HG03378 (cell line): ENCODE results near the gene NLGN3.

Source experiments
- ATAC-seq: cut with Tn5 transposase; IDR thresholded peaks from one replicate; pipeline ENCODE4 v1.9.1; 2021; ENCODE audit warnings: mild to moderate bottlenecking, moderate library complexity; ENCODE audit not compliant: unreplicated experiment

Gene NLGN3

DNA sequence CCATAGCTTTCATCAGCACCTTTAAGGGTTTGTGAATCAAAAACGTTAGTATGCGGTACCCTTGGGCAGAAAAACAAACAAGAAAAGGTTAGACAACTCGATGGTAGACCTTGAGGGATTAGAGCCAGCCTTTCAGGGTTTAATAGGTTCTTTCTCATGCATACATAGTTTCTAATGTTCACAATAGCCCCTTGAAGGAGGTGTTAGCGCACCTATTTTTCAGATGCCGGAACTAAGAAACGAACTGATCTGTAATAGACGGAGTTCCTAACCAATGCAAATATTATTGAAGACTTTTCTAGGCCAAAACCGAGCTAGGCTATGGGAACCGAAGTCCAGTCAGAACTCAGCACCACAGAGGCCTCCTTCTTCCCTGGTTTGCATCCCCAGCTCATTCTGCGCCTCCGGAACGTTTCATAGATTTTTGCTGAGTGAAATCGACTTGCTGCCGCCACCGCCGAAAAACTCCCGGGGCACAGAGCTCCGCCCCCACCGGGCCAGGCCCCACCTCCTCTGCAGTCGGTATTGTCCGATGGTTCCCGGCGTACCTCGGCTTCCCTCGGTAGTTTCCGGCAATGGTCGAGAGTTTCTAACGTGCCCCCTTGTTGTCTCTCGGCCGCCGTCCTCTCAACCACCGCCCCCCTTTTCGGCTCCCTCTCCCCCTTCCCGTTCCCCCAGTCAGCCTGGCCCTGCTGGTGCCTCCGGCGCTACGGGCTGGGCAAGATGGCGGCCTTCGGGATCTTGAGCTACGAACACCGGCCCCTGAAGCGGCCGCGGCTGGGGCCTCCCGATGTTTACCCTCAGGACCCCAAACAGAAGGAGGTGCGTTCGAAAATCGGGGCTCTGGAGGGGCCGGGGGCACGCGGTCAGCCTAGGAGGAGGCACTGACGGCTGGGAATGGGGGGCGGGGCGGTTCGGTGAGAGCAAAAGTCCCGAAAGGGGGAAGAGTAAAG is 26.3 kb upstream of the NLGN3 start, which contains the start of gene MED12:
Gene MED12, plus strand, starts transcription at position 565 of the 953 bp plus-strand sequence. Its CDS starts 159 bp downstream, at position 724.
- ATAC-seq, result peak; percentile 74

DNA sequence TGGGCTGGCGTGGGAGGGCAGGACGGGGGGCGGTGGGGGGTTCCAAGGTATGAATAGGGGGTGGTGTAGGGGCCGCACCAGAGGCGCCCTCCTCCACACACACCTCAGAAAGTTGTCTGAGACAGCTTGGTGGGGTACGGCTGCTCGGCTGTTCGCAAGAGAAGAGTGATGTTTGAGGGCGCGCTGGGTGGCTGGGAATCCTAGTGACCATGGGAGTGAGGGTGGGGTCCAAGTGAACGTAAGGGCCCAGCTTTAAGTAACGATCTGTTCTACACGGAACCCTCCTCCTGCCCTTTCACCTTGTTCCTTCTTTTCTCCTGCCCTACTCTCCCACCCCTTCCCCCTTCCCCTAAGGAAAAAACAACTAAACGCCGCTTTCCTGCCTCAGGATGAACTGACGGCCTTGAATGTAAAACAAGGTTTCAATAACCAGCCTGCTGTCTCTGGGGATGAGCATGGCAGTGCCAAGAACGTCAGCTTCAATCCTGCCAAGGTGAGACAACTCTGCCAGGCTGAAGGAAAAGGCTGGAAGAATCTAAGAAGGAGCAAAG is 25.6 kb upstream of the NLGN3 start:
- no peak for ATAC-seq

DNA sequence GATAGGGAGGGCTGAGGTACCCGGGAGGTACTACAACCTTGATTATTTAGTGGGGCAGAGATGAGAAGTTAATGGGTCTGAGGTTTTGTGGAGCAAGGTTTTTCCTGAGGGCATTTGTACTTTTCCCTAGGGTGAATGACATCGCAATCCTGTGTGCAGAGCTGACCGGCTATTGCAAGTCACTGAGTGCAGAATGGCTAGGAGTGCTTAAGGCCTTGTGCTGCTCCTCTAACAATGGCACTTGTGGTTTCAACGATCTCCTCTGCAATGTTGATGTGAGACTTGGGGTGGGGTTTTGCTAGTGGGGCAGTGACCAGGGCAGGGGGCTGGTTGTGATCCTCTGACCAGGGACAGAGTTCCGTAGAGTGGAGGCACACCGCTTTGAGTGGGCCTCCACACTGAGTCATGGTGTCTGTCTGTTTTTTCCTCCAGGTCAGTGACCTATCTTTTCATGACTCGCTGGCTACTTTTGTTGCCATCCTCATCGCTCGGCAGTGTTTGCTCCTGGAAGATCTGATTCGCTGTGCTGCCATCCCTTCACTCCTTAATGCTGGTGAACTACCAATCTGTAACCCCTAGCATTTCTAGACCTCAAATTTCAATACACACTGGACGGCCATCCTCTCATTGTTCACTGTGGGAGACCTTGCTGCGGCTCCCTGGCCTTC is 16.3 kb upstream of the NLGN3 start:
- no peak for ATAC-seq

DNA sequence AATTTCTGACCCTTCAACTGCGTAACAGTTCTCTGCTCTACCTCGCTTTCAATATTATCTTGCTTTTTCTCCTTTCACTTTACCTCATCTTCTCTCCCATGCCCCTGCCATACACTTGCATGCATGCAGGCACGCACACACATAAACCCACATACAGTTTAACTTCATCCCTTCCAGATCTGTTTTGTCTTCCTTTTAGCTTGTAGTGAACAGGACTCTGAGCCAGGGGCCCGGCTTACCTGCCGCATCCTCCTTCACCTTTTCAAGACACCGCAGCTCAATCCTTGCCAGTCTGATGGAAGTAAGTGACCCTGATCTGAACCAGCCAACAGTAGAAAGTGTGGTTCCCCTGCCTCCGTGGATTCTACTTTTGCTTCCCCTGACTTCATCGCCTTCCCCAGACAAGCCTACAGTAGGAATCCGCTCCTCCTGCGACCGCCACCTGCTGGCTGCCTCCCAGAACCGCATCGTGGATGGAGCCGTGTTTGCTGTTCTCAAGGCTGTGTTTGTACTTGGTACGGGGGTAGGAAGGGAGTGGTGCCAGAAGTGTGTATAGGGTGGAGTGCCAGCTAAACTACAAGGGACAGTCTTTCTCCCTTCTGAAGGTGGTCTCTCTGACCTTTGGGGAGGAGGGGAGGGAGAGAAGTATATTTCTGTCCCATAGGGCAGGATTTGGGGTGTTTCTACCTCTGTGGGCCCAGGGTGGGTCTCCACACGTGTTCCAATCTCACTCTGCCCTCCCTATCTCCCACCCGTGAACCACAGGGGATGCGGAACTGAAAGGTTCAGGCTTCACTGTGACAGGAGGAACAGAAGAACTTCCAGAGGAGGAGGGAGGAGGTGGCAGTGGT is 15.5 kb upstream of the NLGN3 start:
- ATAC-seq, result no peak

DNA sequence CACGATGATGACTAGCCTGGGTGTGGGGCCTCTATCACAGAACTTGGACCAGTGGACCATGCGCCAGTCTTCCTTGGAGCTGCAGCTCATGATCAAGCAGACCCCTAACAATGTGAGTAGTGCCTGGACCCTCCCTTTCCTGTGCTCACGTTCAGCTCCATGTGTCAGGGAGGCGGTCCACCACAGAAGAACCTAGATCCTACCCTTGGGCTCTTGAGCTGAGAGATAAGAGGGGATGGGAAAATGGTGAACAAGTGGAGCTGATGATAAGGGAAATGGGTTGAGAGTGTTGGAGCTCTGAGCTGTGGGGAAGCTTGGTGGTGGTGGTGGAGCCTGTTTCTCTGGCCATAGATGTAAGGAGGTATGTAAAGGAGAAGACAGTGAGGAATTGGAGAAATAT is 13.1 kb upstream of the NLGN3 start:
- ATAC-seq, result no peak

DNA sequence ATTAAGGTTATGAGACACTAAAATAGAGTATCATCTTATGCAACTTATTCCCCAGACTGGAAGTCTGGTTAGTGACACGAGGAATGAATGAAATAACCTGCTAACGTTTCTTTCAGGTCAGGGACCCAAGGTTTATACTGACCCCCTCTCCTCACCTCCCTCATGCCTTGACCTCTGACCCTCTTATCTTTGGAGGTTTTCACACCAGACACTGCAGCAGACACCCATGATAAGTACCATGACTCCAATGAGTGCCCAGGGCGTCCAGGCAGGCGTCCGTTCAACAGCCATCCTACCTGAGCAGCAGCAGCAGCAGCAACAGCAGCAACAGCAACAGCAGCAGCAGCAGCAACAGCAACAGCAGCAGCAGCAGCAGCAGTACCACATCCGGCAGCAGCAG is 4.2 kb upstream of the NLGN3 start:
- no peak for ATAC-seq

DNA sequence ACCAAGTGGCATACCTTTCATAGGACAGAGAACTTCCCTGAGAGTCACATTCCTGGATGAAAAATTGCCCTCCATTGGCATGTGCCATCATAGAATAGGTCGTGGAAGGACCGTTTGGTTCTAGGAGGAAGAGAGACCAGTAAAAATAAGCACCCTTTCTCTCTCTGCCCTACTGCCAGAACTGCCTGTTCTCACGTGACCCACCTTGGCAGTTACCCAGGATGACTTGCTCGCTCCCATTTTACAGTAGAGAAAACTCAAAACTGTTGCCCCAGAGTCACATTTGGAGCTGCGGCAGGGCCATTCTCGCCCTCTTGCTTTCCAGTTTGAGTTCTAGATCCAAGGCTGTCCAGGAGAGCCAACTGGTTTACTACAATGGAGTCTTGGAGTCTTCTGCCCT is 1.1 kb upstream of the NLGN3 start:
- no peak for ATAC-seq

DNA sequence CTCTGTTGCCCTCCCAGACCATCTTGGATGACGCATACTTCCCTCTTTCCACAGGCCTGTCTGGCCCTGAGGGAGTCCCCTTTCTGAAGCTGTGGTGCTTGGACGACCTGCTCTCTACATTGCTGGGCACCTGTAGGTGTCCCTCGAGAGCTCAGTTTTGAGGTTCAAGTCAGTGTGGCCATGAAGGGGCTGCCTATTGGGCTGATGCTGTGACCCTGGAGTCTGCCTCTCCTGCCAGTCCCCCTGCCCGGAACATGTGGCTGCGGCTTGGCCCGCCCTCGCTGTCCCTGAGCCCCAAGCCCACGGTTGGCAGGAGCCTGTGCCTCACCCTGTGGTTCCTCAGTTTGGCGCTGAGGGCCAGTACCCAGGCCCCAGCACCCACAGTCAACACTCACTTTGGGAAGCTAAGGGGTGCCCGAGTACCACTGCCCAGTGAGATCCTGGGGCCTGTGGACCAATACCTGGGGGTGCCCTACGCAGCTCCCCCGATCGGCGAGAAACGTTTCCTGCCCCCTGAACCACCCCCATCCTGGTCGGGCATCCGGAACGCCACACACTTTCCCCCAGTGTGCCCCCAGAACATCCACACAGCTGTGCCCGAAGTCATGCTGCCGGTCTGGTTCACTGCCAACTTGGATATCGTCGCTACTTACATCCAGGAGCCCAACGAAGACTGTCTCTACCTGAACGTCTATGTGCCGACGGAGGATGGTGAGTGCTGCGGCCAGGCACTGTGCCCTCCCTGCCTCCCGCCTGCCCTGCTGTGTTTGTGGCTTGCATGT is 3.0 kb downstream of the NLGN3 start:
- no peak for ATAC-seq

DNA sequence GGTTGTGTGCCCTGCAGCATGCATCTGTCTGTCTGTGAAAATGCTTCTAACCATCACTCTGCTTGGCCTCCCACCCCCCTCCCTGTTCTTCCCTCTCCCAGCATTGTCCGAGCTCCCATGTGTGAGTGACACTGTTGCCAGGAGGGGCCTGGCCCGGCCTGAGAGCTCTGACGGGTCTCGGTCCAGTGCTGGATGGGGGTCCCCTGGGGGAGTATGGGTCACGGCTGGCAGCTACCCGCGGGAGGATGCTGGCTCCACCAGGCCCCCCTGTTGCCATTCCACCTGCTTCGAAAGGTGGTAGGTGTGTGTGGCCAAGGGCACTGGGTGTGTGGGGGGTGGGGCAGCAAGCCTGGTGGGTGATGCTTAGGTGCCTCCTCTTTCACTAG is 3.6 kb downstream of the NLGN3 start:
- no peak for ATAC-seq

DNA sequence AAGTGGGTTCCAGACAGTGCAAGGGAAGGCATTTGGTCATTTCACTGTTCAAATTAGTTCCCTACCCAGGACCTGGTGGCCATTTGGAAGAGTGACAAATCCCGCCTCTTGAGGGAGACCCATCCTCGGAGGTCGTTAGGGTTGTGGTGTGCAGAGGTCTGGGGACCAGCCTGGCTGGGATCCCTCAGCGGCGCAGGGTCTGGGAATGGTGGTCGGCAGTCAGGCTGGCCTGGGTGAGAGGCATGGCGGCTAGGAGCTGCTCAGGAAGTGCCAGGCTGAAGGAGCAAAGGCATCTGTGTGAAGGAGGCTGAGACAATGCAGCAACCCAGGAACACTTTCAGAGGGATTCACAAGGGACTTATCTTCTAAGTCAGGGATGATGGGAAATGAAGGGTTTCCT is 6.7 kb downstream of the NLGN3 start:
- no peak for ATAC-seq

DNA sequence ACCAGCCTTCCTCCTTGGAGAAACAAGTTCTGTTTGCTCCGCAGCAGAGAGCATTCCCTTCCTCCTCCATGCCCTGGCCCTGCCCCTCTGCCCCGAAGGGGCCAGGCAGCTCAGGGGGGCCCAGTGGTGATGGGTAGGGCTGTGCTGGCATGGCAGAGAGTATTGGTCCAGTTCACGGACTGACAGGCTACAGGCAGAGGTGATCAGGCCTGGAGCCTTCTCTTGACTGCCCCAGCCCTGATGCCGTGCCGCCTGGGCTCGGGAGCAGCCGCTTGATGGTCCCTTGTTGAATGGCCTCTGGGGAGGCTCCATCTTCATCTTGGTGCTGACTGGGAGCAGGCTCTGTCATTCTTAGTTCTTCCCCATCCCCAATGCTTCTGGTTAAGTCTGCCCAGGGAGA is 9.6 kb downstream of the NLGN3 start:
- no peak for ATAC-seq

DNA sequence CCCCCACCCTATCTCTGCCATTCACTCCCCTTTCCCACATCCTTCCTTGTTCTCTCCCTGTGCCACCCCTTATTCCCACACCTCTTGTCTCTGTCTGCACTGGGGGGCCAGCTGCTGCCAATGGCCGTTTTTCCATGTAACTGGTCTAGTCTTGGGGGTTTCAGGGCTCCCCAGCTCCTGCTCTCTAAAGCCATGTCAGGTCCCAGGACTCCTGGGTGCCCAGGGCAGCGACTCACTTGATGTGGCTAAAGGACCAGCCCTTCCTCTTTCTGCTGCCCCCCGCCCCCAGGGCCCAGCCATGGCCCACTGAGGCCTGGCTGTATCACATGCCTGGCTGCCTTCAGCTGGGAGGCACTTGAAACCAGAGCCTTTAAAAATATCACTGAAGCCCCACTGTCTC is 10.0 kb downstream of the NLGN3 start:
- no peak for ATAC-seq

DNA sequence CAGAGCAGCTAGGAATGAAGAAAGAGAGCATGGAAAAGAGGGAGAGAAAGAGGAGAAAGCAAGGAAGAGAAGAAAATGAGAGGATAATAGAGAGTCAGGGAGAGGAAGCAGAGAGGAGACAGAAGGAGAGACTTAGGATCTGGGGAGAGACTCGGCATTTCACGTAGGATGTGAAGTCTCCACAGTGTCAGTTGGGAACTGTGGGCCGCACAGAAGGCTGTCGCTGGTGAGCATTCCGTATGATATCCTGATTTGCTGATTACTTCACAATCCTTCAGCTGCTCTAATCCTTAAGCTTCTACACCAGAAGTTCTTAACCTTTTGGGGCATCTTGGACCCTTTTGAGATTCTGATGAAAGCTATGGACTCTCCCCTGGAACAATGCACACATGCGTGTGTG is 14.0 kb downstream of the NLGN3 start:
- no peak for ATAC-seq

DNA sequence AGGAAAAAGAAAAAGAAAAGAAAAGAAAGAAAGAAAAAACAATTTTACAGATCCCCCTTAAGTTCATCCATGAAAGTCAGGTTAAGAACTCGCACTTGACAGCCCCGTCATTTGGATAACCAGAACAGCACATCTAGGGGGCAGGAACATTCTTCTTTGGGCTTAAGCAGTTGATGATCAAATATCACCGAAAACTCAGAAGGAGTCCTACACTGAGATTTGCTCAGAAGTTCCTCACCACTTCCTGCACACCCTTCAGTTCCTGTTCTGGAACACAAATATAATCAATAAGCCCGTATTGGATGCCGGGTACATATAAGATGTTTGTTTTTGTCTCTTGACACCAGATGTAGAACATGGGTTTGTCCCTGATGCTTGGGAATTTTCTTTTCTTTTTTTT is 14.7 kb downstream of the NLGN3 start:
- ATAC-seq, result no peak

DNA sequence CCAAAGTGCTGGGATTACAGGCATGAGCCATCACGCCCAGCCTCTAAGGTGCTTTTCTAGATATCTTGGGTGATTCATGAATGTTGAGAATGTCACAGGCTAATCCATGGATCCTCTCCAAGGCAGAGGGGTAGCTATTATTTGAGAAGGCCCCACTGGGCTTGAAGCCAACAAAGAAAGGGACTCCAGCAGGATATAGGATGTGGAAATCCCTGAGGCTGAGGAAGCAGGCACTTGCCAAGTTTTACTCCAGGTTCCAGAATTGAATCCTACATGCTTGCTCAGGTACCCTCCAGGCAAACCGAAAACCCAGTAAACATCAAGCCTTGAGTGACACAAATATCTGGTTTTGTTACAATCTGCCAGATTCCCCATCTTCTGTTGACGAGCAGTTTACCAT is 15.8 kb downstream of the NLGN3 start:
- no peak for ATAC-seq

DNA sequence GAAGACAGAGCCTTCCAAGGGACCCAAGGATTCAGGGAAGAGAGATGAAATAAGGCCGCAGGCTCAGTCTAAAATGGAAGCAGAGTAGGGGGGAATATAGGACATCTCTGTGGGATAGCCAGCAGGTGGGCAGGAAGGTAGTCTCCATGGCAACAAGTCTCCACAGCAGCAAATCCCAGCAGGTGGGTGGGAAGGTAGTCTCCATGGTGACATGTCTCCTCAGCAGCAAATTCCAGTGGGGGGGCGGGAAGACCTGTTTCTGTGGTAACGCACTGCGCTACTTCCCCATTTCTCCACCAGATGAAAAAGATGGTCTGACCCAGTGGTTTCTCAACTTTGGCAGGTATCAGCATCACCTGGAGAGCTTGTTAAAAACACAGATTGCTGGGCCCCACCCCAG is 18.3 kb downstream of the NLGN3 start:
- ATAC-seq, result no peak

DNA sequence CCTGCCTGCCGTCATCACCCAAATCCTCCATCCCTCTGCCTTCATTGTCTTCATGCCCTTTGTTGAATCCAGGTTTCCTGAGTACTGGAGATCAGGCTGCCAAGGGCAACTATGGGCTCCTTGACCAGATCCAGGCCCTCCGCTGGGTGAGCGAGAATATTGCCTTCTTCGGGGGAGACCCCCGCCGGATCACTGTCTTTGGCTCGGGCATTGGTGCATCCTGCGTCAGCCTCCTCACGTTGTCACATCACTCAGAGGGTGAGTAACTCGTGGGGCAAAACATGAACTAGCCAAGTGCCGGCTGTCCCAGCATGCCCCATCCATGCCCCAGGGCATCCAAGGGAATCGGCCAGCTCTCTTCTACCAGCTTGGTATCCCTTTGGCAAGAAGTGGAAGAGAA is 19.4 kb downstream of the NLGN3 start:
- ATAC-seq, result no peak

DNA sequence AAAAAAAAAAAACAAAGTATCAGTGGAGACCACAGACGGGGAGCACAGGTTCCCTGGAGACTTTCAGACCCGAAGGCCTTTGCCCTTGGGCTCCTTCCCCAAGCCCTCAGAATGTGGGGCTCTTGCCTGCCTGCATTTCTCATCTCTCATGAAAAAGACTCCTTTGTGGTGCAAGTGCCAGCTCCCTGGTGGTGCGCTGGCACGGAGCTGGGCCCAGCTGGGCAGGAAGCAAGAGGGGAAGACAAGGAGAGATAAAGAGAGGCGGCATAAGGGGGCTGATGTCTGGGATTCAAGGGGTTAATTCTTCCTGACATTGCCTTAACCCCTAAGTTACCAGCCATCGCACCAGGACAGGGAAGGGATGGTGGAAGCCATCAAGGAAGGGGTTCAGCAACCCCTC is 21.8 kb downstream of the NLGN3 start:
- ATAC-seq, result no peak

DNA sequence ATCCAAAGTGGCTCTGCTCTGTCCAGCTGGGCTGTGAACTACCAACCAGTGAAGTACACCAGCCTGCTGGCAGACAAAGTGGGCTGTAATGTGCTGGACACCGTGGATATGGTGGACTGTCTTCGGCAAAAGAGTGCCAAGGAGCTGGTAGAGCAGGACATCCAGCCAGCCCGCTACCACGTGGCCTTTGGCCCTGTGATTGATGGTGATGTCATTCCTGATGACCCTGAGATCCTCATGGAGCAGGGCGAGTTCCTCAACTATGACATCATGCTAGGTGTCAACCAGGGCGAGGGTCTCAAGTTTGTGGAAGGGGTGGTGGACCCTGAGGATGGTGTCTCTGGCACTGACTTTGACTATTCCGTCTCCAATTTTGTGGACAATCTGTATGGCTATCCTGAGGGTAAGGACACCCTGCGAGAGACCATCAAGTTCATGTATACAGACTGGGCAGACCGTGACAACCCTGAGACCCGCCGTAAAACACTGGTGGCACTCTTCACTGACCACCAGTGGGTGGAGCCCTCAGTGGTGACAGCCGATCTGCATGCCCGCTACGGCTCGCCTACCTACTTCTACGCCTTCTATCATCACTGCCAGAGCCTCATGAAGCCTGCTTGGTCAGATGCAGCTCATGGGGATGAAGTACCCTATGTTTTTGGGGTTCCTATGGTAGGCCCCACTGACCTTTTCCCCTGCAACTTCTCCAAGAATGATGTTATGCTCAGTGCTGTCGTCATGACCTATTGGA is 22.6 kb downstream of the NLGN3 start:
- no peak for ATAC-seq

DNA sequence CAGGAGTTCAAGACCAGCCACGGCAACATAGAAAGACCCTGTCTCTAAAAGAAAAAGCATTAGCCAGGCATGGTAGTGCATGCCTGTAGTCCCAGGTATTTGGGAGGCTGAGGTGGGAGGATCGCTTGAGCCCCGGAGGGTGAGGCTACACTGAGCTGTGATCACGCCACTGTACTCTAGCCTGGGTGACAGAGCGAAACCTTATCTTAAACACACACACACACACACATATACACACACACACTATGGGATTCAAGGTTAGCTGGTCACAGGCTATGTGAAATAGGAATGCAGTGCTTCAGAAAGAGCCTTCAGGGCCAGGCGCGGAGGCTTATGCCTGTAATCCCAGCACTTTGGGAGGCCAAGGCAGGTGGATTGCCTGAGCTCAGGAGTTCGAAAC is 23.5 kb downstream of the NLGN3 start:
- ATAC-seq, result no peak
